ENCODE measurements around the gene SURF2.
"Not testable (repeated sequence)": the region's sequence is repeated elsewhere in the genome, so short reads cannot be mapped to it uniquely, and the experiment has no call there.

SURF2 gene

GRCh38 chr9:133356391-133357091 is at the start of gene SURF2, which contains the start of gene SURF1:
TSS of gene SURF2 (plus strand) at chr9:133356550. CDS start at chr9:133356593, 43 bp downstream.
TSS of gene SURF1 (minus strand) at chr9:133356487. CDS start at chr9:133356453, 34 bp downstream.
- no peak for DNase-seq (ENCODE audit: low read depth, low spot score)

GRCh38 chr9:133307301-133307700 is 49.0 kb upstream of the SURF2 start:
- no peak for DNase-seq (ENCODE audit: low read depth, low spot score)

- no peak for DNase-seq (ENCODE audit: low read depth, low spot score)
Measured at GRCh38 chr9:133309608-133310007, 46.7 kb upstream of the SURF2 start.

GRCh38 chr9:133315997-133316396 is 40.4 kb upstream of the SURF2 start:
- no peak for DNase-seq (ENCODE audit: low read depth, low spot score)

- not testable (repeated sequence) for DNase-seq (ENCODE audit: low read depth, low spot score)
Measured at GRCh38 chr9:133317551-133317950, 38.8 kb upstream of the SURF2 start.

GRCh38 chr9:133320421-133320881 is 35.9 kb upstream of the SURF2 start:
- DNase-seq (ENCODE audit: low read depth, low spot score), result no peak

GRCh38 chr9:133321411-133321935 is 34.9 kb upstream of the SURF2 start:
- DNase-seq (ENCODE audit: low read depth, low spot score), result no peak

- DNase-seq (ENCODE audit: low read depth, low spot score), result no peak
Measured at GRCh38 chr9:133322701-133323100, 33.6 kb upstream of the SURF2 start.

GRCh38 chr9:133323211-133323610 is 33.1 kb upstream of the SURF2 start:
- DNase-seq (ENCODE audit: low read depth, low spot score), result no peak

GRCh38 chr9:133323991-133324703 is 32.2 kb upstream of the SURF2 start:
- no peak for DNase-seq (ENCODE audit: low read depth, low spot score)

GRCh38 chr9:133327021-133327420 is 29.3 kb upstream of the SURF2 start:
- DNase-seq (ENCODE audit: low read depth, low spot score), result not testable (repeated sequence)

GRCh38 chr9:133327834-133328484 is 28.4 kb upstream of the SURF2 start:
- no peak for DNase-seq (ENCODE audit: low read depth, low spot score)

- DNase-seq (ENCODE audit: low read depth, low spot score), result not testable (repeated sequence)
Measured at GRCh38 chr9:133329306-133330156, 26.8 kb upstream of the SURF2 start.

- no peak for DNase-seq (ENCODE audit: low read depth, low spot score)
Measured at GRCh38 chr9:133331221-133331620, 25.1 kb upstream of the SURF2 start.

- DNase-seq (ENCODE audit: low read depth, low spot score), result no peak
Measured at GRCh38 chr9:133331641-133332380, 24.5 kb upstream of the SURF2 start.

- DNase-seq (ENCODE audit: low read depth, low spot score), result no peak
Measured at GRCh38 chr9:133332381-133332730, 24.0 kb upstream of the SURF2 start.

GRCh38 chr9:133333011-133333410 is 23.3 kb upstream of the SURF2 start:
- DNase-seq (ENCODE audit: low read depth, low spot score), result no peak

GRCh38 chr9:133333566-133333965 is 22.8 kb upstream of the SURF2 start:
- DNase-seq (ENCODE audit: low read depth, low spot score), result no peak

GRCh38 chr9:133334161-133334560 is 22.2 kb upstream of the SURF2 start:
- DNase-seq (ENCODE audit: low read depth, low spot score), result no peak

- DNase-seq (ENCODE audit: low read depth, low spot score), result not testable (repeated sequence)
Measured at GRCh38 chr9:133334888-133335287, 21.5 kb upstream of the SURF2 start.

All from iPS DF 19.7 (cell line).